Loucy (cell line): ENCODE results near the gene FLACC1.
A peak's percentile ranks its signal among the peaks of the same experiment; 100 is the strongest.
"Not testable (repeated sequence)": the region's sequence is repeated elsewhere in the genome, so short reads cannot be mapped to it uniquely, and the experiment has no call there.

ENCODE experiments used
- H2AFZ ChIP-seq: fragments of 200-600 bp; sonication (generic); 2 replicates; pipeline ENCODE4 v1.6.0; 2016; ENCODE audit warnings: antibody characterized with exemption, mild to moderate bottlenecking, low read length, moderate library complexity
- H3F3A ChIP-seq: fragments of 200-600 bp; 2 replicates; pipeline ENCODE4 v1.6.0; 2016; ENCODE audit warnings: antibody characterized with exemption, low read depth, mild to moderate bottlenecking
- H3K27me3 ChIP-seq: fragments of 200-600 bp; sonication (generic); 2 replicates; pipeline ENCODE4 v1.6.1; 2014; ENCODE audit warnings: low read length, mild to moderate bottlenecking; ENCODE audit not compliant: insufficient read depth, poor library complexity, severe bottlenecking
- H3K36me3 ChIP-seq: fragments of 200-600 bp; sonication (generic); 2 replicates; pipeline ENCODE4 v1.6.1; 2016; ENCODE audit warnings: low read length; ENCODE audit not compliant: insufficient read depth
- H3K4me1 ChIP-seq: fragments of 200-600 bp; sonication (generic); 2 replicates; pipeline ENCODE4 v1.5.1; 2014; ENCODE audit warnings: low read length, mild to moderate bottlenecking; ENCODE audit not compliant: insufficient read depth, poor library complexity, severe bottlenecking
- H3K4me2 ChIP-seq: fragments of 200-600 bp; sonication (generic); 2 replicates; pipeline ENCODE4 v1.6.0; 2014; ENCODE audit warnings: antibody characterized with exemption, low read length, low read depth, mild to moderate bottlenecking; ENCODE audit not compliant: poor library complexity, severe bottlenecking
- H3K4me3 ChIP-seq: fragments of 200-600 bp; sonication (generic); 2 replicates; pipeline ENCODE4 v1.5.1; 2014; ENCODE audit warnings: low read length, mild to moderate bottlenecking, mixed read lengths; ENCODE audit not compliant: poor library complexity, severe bottlenecking
- H3K79me2 ChIP-seq: fragments of 200-600 bp; sonication (generic); 2 replicates; pipeline ENCODE4 v1.6.1; 2014; ENCODE audit warnings: low read length; ENCODE audit not compliant: insufficient read depth
- H3K9ac ChIP-seq: fragments of 200-600 bp; sonication (generic); 2 replicates; pipeline ENCODE4 v1.6.0; 2014; ENCODE audit warnings: mild to moderate bottlenecking, low read depth, low read length, moderate library complexity; ENCODE audit not compliant: poor library complexity, severe bottlenecking
- H3K9me2 ChIP-seq: fragments of 200-600 bp; sonication (generic); replicated peaks from 2 replicates; pipeline ENCODE4 v1.6.1; 2016; ENCODE audit warnings: low read depth, low read length, mixed read lengths
- H3K9me3 ChIP-seq: fragments of 200-600 bp; sonication (generic); 2 replicates; pipeline ENCODE4 v1.6.1; 2014; ENCODE audit warnings: mild to moderate bottlenecking, antibody characterized with exemption, low read length, low read depth; ENCODE audit not compliant: insufficient read depth
- H4K20me1 ChIP-seq: fragments of 200-600 bp; sonication (generic); 2 replicates; pipeline ENCODE4 v1.6.0; 2014; ENCODE audit warnings: antibody characterized with exemption, low read length, mild to moderate bottlenecking; ENCODE audit not compliant: insufficient read depth, poor library complexity, severe bottlenecking
- EZH2phosphoT487 ChIP-seq: fragments of 200-600 bp; IDR thresholded peaks from 2 replicates; pipeline ENCODE4 v1.6.1; 2018; ENCODE audit warnings: antibody characterized with exemption, mild to moderate bottlenecking, moderate library complexity, borderline replicate concordance
- TF ChIP-seq, protein P1 (sequence below): fragments of 200-600 bp; sonication (generic); conservative IDR thresholded peaks from 2 replicates; pipeline ENCODE4 v1.5.1; 2014; ENCODE audit warnings: mild to moderate bottlenecking, antibody characterized with exemption, low read length

FLACC1 gene

DNA sequence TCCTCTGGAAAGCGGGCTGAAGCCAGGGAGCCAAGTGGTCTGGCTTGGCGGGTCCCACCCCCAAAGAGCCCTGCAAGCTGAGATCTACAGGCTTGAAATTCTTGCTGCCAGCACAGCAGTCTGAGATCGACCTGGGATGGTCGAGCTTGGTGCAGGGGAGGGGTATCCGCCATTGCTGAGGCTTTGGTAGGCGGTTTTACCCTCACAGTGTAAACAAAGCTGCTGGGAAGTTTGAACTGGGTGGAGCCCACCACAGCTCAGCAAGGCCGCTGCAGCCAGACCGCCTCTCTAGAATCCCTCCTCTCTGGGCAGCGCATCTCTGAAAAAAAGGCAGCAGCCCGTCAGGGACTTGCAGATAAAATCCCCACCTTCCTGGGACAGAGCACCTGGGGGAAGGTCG, 12.6 kb upstream of the FLACC1 start:
- Histone ChIP-seq H3K9me3 (no peaks in the 10 kb centered on the region), H3K4me2 (no peak overlapping the region), H3F3A (no peaks in the 10 kb centered on the region), H3K4me3 (no peak overlapping the region), H3K9ac (no peak overlapping the region), H3K27me3 (no peaks in the 10 kb centered on the region), H3K79me2 (no peaks in the 10 kb centered on the region), H3K4me1 (no peaks in the 10 kb centered on the region), H2AFZ (no peak overlapping the region), H3K9me2 (no peaks in the 10 kb centered on the region), H4K20me1 (no peaks in the 10 kb centered on the region), H3K36me3 (no peaks in the 10 kb centered on the region)
- TF ChIP-seq, protein P1, sequence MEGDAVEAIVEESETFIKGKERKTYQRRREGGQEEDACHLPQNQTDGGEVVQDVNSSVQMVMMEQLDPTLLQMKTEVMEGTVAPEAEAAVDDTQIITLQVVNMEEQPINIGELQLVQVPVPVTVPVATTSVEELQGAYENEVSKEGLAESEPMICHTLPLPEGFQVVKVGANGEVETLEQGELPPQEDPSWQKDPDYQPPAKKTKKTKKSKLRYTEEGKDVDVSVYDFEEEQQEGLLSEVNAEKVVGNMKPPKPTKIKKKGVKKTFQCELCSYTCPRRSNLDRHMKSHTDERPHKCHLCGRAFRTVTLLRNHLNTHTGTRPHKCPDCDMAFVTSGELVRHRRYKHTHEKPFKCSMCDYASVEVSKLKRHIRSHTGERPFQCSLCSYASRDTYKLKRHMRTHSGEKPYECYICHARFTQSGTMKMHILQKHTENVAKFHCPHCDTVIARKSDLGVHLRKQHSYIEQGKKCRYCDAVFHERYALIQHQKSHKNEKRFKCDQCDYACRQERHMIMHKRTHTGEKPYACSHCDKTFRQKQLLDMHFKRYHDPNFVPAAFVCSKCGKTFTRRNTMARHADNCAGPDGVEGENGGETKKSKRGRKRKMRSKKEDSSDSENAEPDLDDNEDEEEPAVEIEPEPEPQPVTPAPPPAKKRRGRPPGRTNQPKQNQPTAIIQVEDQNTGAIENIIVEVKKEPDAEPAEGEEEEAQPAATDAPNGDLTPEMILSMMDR = no peak
- no peak for TF ChIP-seq EZH2phosphoT487

DNA sequence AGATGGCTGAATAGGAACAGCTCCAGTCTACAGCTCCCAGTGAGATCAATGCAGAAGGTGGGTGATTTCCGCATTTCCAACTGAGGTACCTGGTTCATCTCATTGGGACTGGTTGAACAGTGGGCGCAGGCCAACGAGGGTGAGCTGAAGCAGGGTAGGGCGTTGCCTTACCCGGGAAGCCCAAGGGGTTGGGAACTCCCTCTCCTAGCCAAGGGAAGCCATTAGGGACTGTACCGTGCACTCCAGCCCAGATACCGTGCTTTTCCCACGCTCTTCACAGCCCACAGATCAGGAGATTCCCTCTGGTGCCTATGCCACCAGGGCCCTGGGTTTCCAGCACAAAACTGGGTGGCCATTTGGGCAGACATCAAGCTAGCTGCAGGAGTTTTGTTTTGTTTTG, 12.2 kb upstream of the FLACC1 start:
- H3K4me1 ChIP-seq, H3K27me3 ChIP-seq: not testable (repeated sequence)

DNA sequence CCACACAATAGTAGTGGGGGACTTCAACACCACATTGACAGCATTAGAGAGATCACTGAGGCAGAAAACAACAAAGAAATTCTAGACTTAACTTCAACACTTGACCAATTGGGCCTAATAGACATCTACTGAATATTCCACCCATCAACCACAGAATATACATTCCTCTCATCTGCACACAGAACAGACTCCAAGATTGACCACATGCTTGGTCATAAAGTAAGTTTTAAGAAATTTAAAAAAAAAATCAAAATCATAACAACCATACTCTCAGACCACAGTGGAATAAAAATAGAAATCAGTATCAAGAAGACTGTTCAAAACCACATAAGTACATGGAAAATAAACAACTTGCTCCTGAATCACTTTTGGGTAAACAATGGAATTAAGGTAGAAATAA, 9.0 kb upstream of the FLACC1 start:
- no peaks in the 10 kb centered on the region for H3K27me3 ChIP-seq
- no peaks in the 10 kb centered on the region for H4K20me1 ChIP-seq
- H3K4me1 ChIP-seq = no peaks in the 10 kb centered on the region
- H3K36me3 ChIP-seq = no peaks in the 10 kb centered on the region
- no peak overlapping the region for H2AFZ ChIP-seq
- no peaks in the 10 kb centered on the region for H3F3A ChIP-seq
- H3K9me3 ChIP-seq = no peaks in the 10 kb centered on the region
- no peak overlapping the region for H3K4me2 ChIP-seq
- no peaks in the 10 kb centered on the region for H3K9me2 ChIP-seq
- H3K4me3 ChIP-seq = no peak overlapping the region
- H3K79me2 ChIP-seq = no peaks in the 10 kb centered on the region
- no peak for TF ChIP-seq EZH2phosphoT487
- TF ChIP-seq, protein P1 = no peak
- no peak overlapping the region for H3K9ac ChIP-seq

More for the DNA sequence above, 12.2 kb upstream of the FLACC1 start:
- H2AFZ ChIP-seq, H3K79me2 ChIP-seq, H3K36me3 ChIP-seq, H3K9ac ChIP-seq, H3K9me3 ChIP-seq, H3K4me2 ChIP-seq, H3K4me3 ChIP-seq, H3F3A ChIP-seq, H3K9me2 ChIP-seq, H4K20me1 ChIP-seq: not testable (repeated sequence)

DNA sequence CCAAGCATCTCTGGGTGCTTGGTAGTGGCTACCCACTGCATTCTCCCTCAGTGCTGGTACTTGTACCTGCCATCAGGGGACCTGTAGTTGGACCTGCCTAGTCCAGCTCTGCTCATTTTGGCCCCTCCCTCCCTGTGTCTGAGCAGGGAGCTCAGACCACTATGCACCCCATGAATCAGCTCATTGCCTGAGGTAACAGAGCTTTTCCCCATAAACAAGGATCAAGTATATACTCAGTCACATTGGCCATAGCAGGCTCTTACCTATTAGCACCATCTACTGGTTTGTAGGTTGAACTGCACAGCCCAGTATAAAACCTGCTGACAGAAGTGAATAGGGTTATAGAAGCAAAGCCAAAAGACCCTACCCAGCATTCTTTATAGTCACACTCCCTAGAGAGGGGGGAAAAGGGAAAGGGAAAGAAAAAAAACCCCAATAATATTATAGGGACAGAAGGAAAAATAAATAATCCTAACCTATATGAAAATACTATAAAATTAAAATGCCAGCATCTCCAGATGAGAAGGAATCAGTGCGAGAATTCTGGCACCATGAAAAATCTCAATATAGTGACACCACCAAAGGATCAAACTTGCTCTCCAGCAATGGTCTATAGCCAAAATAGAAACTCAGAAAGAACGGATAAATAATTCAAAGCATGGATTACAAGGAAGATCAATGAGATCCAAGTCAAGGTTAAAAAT, 6.9 kb upstream of the FLACC1 start:
- no peaks in the 10 kb centered on the region for H3K79me2 ChIP-seq
- TF ChIP-seq EZH2phosphoT487 = no peak
- TF ChIP-seq, protein P1 = peak; percentile 98
- no peak overlapping the region for H3K9ac ChIP-seq
- H3K9me3 ChIP-seq = no peaks in the 10 kb centered on the region
- H2AFZ ChIP-seq = no peak overlapping the region
- no peaks in the 10 kb centered on the region for H3F3A ChIP-seq
- no peaks in the 10 kb centered on the region for H3K27me3 ChIP-seq
- no peaks in the 10 kb centered on the region for H3K36me3 ChIP-seq
- H3K4me2 ChIP-seq = no peak overlapping the region
- H3K9me2 ChIP-seq = no peaks in the 10 kb centered on the region
- H4K20me1 ChIP-seq = no peaks in the 10 kb centered on the region
- no peak overlapping the region for H3K4me3 ChIP-seq
- no peaks in the 10 kb centered on the region for H3K4me1 ChIP-seq
